GM12892 (cell line): ENCODE data around the gene ACAT2.

Experiments used
- POLR2A ChIP-seq: IDR thresholded peaks from 2 replicates; pipeline ENCODE4 v1.6.1; 2011; ENCODE audit warnings: low read depth, low read length, control low read depth
- POLR2AphosphoS5 ChIP-seq: IDR thresholded peaks from 2 replicates; pipeline ENCODE4 v1.6.1; 2011; ENCODE audit warnings: low read depth, low read length, control low read depth
- TAF1 ChIP-seq: IDR thresholded peaks from 2 replicates; pipeline ENCODE4 v1.6.1; 2011; ENCODE audit warnings: low read depth, mild to moderate bottlenecking, control low read depth, low read length, borderline replicate concordance

DNA sequence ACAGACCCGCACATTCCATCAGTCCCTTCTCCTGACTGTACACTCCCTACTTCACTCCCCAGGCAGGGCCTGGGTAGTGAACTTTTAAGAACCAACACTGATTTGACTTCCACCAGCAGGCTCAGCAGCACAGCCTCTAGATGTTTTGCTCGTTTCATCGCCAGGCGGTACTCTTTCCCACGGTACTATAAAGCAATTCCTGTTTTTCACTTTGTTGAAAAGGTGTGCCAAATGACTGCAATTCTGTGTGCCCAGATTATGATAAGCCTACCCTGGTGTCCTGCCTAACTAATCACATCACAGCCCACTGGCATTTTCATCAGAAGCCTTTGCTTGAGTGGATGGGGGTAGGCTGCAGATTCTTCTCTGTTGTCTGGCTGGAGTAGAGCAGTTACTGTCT, 47.4 kb upstream of the ACAT2 start:
- TF ChIP-seq POLR2AphosphoS5 (no peak), POLR2A (no peak), TAF1 (no peak)
